ENCODE measurements around the gene INCENP. TPM values are rescaled to one million over a fixed set of nuclear protein-coding genes. Genes with fewer than 3 reads are reported as not detected.
"Not testable (repeated sequence)": the region's sequence is repeated elsewhere in the genome, so short reads cannot be mapped to it uniquely, and the experiment has no call there.

INCENP gene
- total RNA-seq, 2 experiments from 2014 or later, result 126 to 130 TPM

GRCh38 chr11:62182147-62182891 is 58.5 kb downstream of the INCENP start:
- no peaks in the 10 kb centered on the region for H3K4me1 Mint-ChIP-seq (ENCODE audit: low read depth)
- H3K27me3 Mint-ChIP-seq, result peaks cover 15% of the 10 kb centered on the region
- intact Hi-C loops (cut with micrococcal nuclease), result no loop called here
- CTCF ChIA-PET, result interaction anchor here (0.9 kb wide), 1 partner anchor 128 kb away, joined by 3 read pairs; no protein-coding TSS in a partner anchor
- DNase-seq, result no peak
- POLR2A ChIA-PET, result no interaction called here
- TF ChIP-seq CTCF (IDR thresholded peaks at IDR 0.05), result no peak
- no peaks in the 10 kb centered on the region for H3K9me3 Mint-ChIP-seq
- no peak overlapping the region for H3K4me3 Mint-ChIP-seq
- H3K36me3 Mint-ChIP-seq (ENCODE audit: low read depth), result no peaks in the 10 kb centered on the region
- ATAC-seq, result no peak
- H3K27ac Mint-ChIP-seq, result no peak overlapping the region

GRCh38 chr11:62186195-62186594 is 62.4 kb downstream of the INCENP start:
- no peak for DNase-seq
- Mint-ChIP-seq H3K9me3 (no peaks in the 10 kb centered on the region), H3K27ac (no peak overlapping the region), H3K36me3 (ENCODE audit: low read depth) (no peaks in the 10 kb centered on the region), H3K27me3 (peaks cover 27% of the 10 kb centered on the region), H3K4me1 (ENCODE audit: low read depth) (no peaks in the 10 kb centered on the region), H3K4me3 (no peak overlapping the region)
- intact Hi-C loops (cut with micrococcal nuclease), result no loop called here
- no peak for TF ChIP-seq CTCF (IDR thresholded peaks at IDR 0.05)
- ATAC-seq, result no peak
- ChIA-PET POLR2A (no interaction called here), CTCF (no interaction called here)

GRCh38 chr11:62190011-62190410 is 66.2 kb downstream of the INCENP start, which contains the start of gene SCGB1D1:
TSS of gene SCGB1D1 (plus strand) at chr11:62190216. CDS start at chr11:62190285, 69 bp downstream.
- Mint-ChIP-seq H3K4me1 (ENCODE audit: low read depth) (no peaks in the 10 kb centered on the region), H3K27me3 (peaks cover 27% of the 10 kb centered on the region)
- CTCF ChIA-PET, result interaction anchor here (1.2 kb wide), 1 partner anchor 120 kb away, joined by 5 read pairs; no protein-coding TSS in a partner anchor

DNA sequence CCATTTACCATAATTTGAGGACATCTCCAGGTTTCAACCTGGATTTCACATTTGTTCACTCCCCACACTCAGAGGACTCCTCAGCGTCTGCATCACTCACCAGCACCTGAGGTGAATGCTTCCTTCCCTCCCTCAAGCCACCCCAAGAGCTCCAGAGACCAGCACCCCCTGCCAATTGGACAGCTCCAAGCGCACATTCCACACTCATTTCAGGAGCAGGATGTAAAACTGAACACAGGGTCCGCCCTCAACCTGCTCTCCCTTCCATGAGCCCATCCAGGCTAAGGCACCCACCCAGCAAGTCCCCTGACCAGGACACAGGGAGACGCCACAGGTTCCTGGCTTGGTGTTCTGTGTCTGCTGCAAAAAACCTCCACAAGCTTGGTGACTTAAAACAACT is 70.1 kb downstream of the INCENP start:
- Mint-ChIP-seq H3K4me3 (no peak overlapping the region), H3K27me3 (peaks cover 34% of the 10 kb centered on the region), H3K9me3 (no peaks in the 10 kb centered on the region), H3K27ac (no peak overlapping the region), H3K4me1 (ENCODE audit: low read depth) (no peaks in the 10 kb centered on the region), H3K36me3 (ENCODE audit: low read depth) (no peaks in the 10 kb centered on the region)
- ChIA-PET POLR2A (no interaction called here), CTCF (no interaction called here)
- no peak for TF ChIP-seq CTCF (IDR thresholded peaks at IDR 0.05)
- ATAC-seq (no peak), DNase-seq (no peak)
- intact Hi-C loops (cut with micrococcal nuclease), result no loop called here

More at GRCh38 chr11:62190011-62190410, 66.2 kb downstream of the INCENP start, which contains the start of gene SCGB1D1:
- POLR2A ChIA-PET, result no interaction called here
- Mint-ChIP-seq H3K9me3 (no peaks in the 10 kb centered on the region), H3K4me3 (no peak within 1 kb of the TSS), H3K27ac (no peak within 1 kb of the TSS), H3K36me3 (ENCODE audit: low read depth) (no peaks in the 10 kb centered on the region)
- no peak for TF ChIP-seq CTCF (IDR thresholded peaks at IDR 0.05)
- ATAC-seq (no peak), DNase-seq (no peak)
- intact Hi-C loops (cut with micrococcal nuclease), result no loop called here

- H3K4me1 Mint-ChIP-seq (ENCODE audit: low read depth); H3K27ac Mint-ChIP-seq; POLR2A ChIA-PET; H3K4me3 Mint-ChIP-seq; ATAC-seq; CTCF ChIA-PET; H3K36me3 Mint-ChIP-seq (ENCODE audit: low read depth); DNase-seq; H3K9me3 Mint-ChIP-seq; intact Hi-C loops (cut with micrococcal nuclease): not testable (repeated sequence)
- H3K27me3 Mint-ChIP-seq, result peaks cover 28% of the 10 kb centered on the region
Observed at GRCh38 chr11:62195010-62195409, 71.2 kb downstream of the INCENP start.
